Ishikawa (cell line): ENCODE data around the gene COPE.

ENCODE experiments used
- CEBPB ChIP-seq: IDR thresholded peaks from 2 replicates; pipeline ENCODE4 v1.6.1; 2012
- CREB1 ChIP-seq: IDR thresholded peaks from 2 replicates; pipeline ENCODE4 v1.6.1; 2012; ENCODE audit warnings: low read depth
- EGR1 ChIP-seq: IDR thresholded peaks from 2 replicates; pipeline ENCODE4 v1.6.1; 2012
- EP300 ChIP-seq: IDR thresholded peaks from 2 replicates; pipeline ENCODE4 v1.6.1; 2012; ENCODE audit warnings: borderline replicate concordance
- FOXM1 ChIP-seq: IDR thresholded peaks from 2 replicates; pipeline ENCODE4 v1.6.1; 2012; ENCODE audit warnings: low read depth, borderline replicate concordance
- NFIC ChIP-seq: IDR thresholded peaks from 2 replicates; pipeline ENCODE4 v1.6.1; 2012
- RAD21 ChIP-seq: IDR thresholded peaks from 2 replicates; pipeline ENCODE4 v1.6.1; 2012; ENCODE audit warnings: low read depth
- TAF1 ChIP-seq: IDR thresholded peaks from 2 replicates; pipeline ENCODE4 v1.6.1; 2012; ENCODE audit warnings: low read depth, mild to moderate bottlenecking
- TCF12 ChIP-seq: IDR thresholded peaks from 2 replicates; pipeline ENCODE4 v1.6.1; 2012; ENCODE audit warnings: low read depth
- TEAD4 ChIP-seq: IDR thresholded peaks from 2 replicates; pipeline ENCODE4 v1.6.1; 2012
- YY1 ChIP-seq: IDR thresholded peaks from 2 replicates; pipeline ENCODE4 v1.6.1; 2012; ENCODE audit warnings: low read depth
- ZBTB7A ChIP-seq: IDR thresholded peaks from 2 replicates; pipeline ENCODE4 v1.6.1; 2012; ENCODE audit warnings: low read depth
- TF ChIP-seq, protein P1 (sequence below): IDR thresholded peaks from 2 replicates; pipeline ENCODE4 v1.6.1; 2012
- TF ChIP-seq, protein P2 (sequence below): IDR thresholded peaks from 2 replicates; pipeline ENCODE4 v1.6.1; 2012; ENCODE audit warnings: low read depth, mild to moderate bottlenecking
- TF ChIP-seq, protein P3 (sequence below): IDR thresholded peaks from 2 replicates; pipeline ENCODE4 v1.6.1; 2012

The COPE gene

DNA sequence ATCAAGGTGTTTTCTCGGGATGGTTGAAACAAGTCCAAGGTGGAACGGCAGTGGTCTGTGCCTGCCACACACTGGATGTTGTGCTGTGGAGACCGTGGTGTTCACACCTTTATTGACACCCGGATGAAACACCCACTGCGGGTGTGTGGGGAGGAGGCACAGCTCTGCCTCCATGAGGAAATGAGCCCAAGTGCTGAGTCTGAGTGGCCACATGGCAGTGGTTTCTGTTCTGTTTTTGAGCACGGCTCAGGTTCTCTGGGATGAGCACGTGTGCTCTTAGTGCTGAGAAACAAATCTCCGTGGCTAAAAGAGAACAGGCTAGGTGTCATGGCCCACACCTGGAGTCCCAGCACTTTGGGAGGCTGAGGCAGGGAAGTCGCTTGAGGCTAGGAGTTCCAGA is 58.0 kb downstream of the COPE start:
- TF ChIP-seq NFIC: no peak
- no peak for TF ChIP-seq TAF1
- no peak for TF ChIP-seq RAD21
- no peak for TF ChIP-seq CREB1
- TF ChIP-seq, protein P1, sequence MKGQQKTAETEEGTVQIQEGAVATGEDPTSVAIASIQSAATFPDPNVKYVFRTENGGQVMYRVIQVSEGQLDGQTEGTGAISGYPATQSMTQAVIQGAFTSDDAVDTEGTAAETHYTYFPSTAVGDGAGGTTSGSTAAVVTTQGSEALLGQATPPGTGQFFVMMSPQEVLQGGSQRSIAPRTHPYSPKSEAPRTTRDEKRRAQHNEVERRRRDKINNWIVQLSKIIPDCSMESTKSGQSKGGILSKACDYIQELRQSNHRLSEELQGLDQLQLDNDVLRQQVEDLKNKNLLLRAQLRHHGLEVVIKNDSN: no peak
- no peak for TF ChIP-seq YY1

DNA sequence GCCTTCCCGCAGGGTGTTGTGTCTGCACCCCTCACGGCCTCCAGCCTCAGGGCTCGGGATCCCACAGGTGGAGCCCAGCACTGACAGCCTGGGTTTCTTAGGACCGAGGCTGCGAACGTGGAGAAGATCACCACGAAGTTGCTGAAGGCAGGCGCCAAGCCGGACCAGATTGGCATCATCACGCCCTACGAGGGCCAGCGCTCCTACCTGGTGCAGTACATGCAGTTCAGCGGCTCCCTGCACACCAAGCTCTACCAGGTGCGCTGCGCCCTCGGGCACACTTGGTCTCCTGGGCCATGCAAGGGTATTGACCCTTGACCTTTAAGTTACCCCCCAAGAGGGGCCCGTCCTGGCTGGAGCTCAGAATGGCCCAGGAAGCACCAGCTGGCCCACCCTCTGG is 58.5 kb downstream of the COPE start:
- no peak for TF ChIP-seq CEBPB

DNA sequence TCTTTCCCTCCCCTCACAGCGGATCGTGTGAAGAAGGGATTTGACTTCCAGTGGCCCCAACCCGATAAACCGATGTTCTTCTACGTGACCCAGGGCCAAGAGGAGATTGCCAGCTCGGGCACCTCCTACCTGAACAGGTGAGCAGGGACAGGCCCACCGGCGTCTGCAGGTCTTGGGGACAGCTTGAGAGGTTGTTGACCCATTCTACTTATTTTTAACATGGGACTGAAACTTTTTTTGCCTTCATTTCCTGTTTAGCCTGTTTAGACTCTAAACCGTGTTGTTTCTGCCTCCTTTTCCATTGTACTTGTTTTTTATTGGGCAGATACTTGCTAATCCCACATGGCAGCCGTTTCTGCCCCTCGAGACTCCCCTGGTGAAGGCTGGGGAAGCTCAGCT is 58.9 kb downstream of the COPE start:
- TF ChIP-seq TCF12 (no peak), ZBTB7A (no peak), CEBPB (no peak)

DNA sequence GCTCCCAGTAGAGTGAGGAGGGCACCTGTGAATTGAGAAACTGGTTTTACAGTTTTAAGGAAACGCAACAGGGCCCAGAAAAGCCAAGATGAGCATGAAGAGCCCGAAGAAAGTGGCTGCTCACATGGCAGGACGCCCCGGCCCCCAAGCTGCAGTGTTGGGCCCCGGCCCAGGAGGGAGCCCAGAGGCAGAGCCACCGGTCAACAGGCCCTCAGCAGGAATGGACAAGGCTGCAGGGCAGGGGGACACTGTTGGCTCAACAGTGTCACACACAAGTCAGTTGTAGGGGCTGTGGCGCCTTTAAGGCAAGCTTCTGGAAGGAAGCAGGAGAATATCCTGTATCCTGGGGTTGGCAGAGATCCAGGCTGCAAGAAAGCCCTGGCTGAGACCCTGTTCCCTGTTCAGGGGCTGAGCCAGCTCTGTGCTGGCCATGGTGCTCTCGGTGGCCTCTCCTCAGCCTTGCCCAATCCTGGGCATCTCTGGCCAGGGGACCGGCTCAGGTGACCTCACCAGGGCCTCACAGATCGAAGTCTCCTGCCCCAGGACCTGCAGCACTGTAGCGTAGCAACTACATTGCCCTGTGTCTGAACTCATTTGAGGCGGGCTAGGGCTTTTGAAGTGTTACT is 59.4 kb downstream of the COPE start:
- TF ChIP-seq FOXM1: no peak
- TF ChIP-seq ZBTB7A: no peak
- TF ChIP-seq CREB1: no peak
- no peak for TF ChIP-seq TEAD4
- TF ChIP-seq CEBPB: no peak
- TF ChIP-seq, protein P2, sequence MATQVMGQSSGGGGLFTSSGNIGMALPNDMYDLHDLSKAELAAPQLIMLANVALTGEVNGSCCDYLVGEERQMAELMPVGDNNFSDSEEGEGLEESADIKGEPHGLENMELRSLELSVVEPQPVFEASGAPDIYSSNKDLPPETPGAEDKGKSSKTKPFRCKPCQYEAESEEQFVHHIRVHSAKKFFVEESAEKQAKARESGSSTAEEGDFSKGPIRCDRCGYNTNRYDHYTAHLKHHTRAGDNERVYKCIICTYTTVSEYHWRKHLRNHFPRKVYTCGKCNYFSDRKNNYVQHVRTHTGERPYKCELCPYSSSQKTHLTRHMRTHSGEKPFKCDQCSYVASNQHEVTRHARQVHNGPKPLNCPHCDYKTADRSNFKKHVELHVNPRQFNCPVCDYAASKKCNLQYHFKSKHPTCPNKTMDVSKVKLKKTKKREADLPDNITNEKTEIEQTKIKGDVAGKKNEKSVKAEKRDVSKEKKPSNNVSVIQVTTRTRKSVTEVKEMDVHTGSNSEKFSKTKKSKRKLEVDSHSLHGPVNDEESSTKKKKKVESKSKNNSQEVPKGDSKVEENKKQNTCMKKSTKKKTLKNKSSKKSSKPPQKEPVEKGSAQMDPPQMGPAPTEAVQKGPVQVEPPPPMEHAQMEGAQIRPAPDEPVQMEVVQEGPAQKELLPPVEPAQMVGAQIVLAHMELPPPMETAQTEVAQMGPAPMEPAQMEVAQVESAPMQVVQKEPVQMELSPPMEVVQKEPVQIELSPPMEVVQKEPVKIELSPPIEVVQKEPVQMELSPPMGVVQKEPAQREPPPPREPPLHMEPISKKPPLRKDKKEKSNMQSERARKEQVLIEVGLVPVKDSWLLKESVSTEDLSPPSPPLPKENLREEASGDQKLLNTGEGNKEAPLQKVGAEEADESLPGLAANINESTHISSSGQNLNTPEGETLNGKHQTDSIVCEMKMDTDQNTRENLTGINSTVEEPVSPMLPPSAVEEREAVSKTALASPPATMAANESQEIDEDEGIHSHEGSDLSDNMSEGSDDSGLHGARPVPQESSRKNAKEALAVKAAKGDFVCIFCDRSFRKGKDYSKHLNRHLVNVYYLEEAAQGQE: no peak
- TF ChIP-seq TAF1: no peak
- TF ChIP-seq, protein P3, sequence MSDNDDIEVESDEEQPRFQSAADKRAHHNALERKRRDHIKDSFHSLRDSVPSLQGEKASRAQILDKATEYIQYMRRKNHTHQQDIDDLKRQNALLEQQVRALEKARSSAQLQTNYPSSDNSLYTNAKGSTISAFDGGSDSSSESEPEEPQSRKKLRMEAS: no peak
- TF ChIP-seq, protein P1: no peak
- no peak for TF ChIP-seq EGR1
- no peak for TF ChIP-seq YY1
- no peak for TF ChIP-seq TCF12
- TF ChIP-seq EP300: no peak

DNA sequence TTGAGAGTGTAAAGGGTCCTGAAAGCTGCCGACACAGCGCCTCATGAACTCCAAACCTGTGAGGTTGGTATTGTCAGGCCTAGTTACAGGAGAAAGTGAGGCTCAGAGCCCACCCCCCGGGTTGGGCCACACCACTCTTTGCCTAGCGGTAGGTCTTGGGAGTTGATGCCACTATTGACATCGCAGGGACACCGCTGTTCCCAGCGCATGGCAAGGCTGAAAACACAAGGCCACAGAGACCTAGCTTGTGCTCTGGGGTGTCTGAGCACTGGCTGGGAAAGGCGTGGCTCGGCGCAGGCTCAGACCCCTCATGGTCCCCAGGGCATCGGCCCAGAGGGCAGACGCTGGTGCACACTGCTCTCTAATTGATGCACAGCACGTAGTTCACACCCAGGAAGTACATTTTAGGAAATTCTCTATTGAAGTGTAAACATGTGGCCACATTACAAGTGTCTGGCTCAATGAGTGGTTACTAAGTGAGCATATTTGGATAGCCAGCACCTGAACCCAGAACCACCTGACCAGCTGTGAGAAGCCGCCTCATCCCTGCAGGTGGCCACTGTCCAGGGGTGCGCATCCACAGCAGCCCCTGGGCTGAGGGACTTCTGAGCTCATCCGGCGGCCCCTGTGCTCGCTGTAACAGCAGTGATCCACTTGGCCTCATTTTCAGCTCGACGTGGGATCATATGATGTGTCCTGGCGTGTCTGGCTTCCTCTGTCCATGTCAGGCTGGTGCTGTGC is 60.1 kb downstream of the COPE start:
- no peak for TF ChIP-seq YY1
- TF ChIP-seq, protein P3: no peak
- TF ChIP-seq, protein P2: no peak
- TF ChIP-seq TCF12: no peak
- no peak for TF ChIP-seq RAD21

DNA sequence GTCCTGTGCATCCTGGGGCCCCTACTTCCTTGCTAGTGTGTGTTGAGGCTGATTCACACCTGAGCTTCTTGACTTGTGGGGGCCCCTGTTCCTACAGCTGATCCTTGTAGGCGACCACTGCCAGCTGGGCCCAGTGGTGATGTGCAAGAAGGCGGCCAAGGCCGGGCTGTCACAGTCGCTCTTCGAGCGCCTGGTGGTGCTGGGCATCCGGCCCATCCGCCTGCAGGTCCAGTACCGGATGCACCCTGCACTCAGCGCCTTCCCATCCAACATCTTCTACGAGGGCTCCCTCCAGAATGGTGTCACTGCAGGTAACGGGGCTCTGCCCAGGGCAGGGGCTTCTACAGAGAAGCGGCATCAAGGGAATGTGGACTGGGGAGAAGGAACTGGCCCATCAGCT is 62.0 kb downstream of the COPE start:
- TF ChIP-seq TCF12 (no peak), CREB1 (no peak), FOXM1 (no peak), YY1 (no peak), RAD21 (no peak), CEBPB (no peak), TEAD4 (no peak), EGR1 (no peak), EP300 (no peak), ZBTB7A (no peak), TAF1 (no peak), NFIC (no peak)
- TF ChIP-seq, protein P3: no peak
- TF ChIP-seq, protein P2: no peak
- TF ChIP-seq, protein P1: no peak
